B cell (primary cell): ENCODE results near the gene NAPB. TPM values are rescaled to one million over a fixed set of nuclear protein-coding genes. Genes with fewer than 3 reads are reported as not detected.
A peak's percentile ranks its signal among the peaks of the same experiment; 100 is the strongest.

Experiments used
- ATAC-seq: fragments of 200-7000 bp; cut with Tn5 transposase; one replicate; pipeline ENCODE4 v1.10.0; 2021; ENCODE audit warnings: low read depth, mild to moderate bottlenecking, moderate number of reproducible peaks, moderate library complexity
- CTCF ChIA-PET: fragments of 350-600 bp; sonication (Branson Sonifier 250); formaldehyde crosslinking; loops from one replicate; lab custom pipeline; 2021; ENCODE audit warnings: antibody characterized with exemption, inconsistent platforms; lab: Charles Lee
- POLR2A ChIA-PET: fragments of 350-600 bp; sonication (Branson Sonifier 250); formaldehyde crosslinking; loops from one replicate; lab custom pipeline; 2021; ENCODE audit warnings: antibody characterized with exemption; lab: Charles Lee
- DNase-seq: peaks from one replicate; pipeline ENCODE4 v3.0.0; 2013
- H2AFZ ChIP-seq: 2 replicates; pipeline ENCODE4 v1.6.1; 2012; ENCODE audit warnings: mild to moderate bottlenecking, low read depth, low read length; ENCODE audit not compliant: insufficient read depth, poor library complexity, severe bottlenecking
- H3K27ac ChIP-seq, 2 donors: 1 replicate in 1 of 2; 2 replicates in 1 of 2; pipeline ENCODE4 v1.5.1; 2012 to 2013; ENCODE audit warnings: low read length in 2 of 2, mild to moderate bottlenecking in 2 of 2, moderate library complexity in 1 of 2
- H3K27me3 ChIP-seq, 4 experiments: fragments of 200-600 bp in 1 of 4; sonication (generic) in 1 of 4; replicated peaks in 1 of 4; 1 replicate in 2 of 4; 2 replicates in 2 of 4; pipeline versions ENCODE4 v1.6.1 to v1.7.0; 2013 to 2016; ENCODE audit warnings: low read length in 3 of 4, mild to moderate bottlenecking in 2 of 4, mixed read lengths in 1 of 4, moderate library complexity in 1 of 4; ENCODE audit not compliant: insufficient read depth in 4 of 4, control insufficient read depth in 3 of 4; ENCODE audit errors: control extremely low read depth in 1 of 4
- H3K36me3 ChIP-seq, 2 experiments: replicated peaks in 1 of 2; 1 replicate in 1 of 2; 2 replicates in 1 of 2; pipeline versions ENCODE4 v1.6.1 to v1.7.1; 2013; ENCODE audit warnings: low read length in 1 of 2; ENCODE audit not compliant: insufficient read depth in 2 of 2, control insufficient read depth in 1 of 2; ENCODE audit errors: control extremely low read depth in 1 of 2, extremely low read depth in 1 of 2
- H3K4me1 ChIP-seq, 2 donors: fragments of 200-600 bp in 1 of 2; sonication (generic) in 1 of 2; 1 replicate in 1 of 2; 2 replicates in 1 of 2; pipeline versions ENCODE4 v1.5.1 to v1.6.1; 2013 to 2017; ENCODE audit warnings: low read length in 2 of 2; ENCODE audit not compliant: control insufficient read depth in 2 of 2, insufficient read depth in 2 of 2
- H3K4me2 ChIP-seq: replicated peaks from 2 replicates; pipeline ENCODE3; 2012; ENCODE audit warnings: mild to moderate bottlenecking, low read depth, low read length; ENCODE audit not compliant: poor library complexity, severe bottlenecking
- H3K4me3 ChIP-seq, 5 experiments: fragments of 200-600 bp in 1 of 5; sonication (generic) in 1 of 5; 1 replicate in 3 of 5; 2 replicates in 2 of 5; pipeline versions ENCODE4 v1.5.1 to v1.7.0; 2011 to 2016; ENCODE audit warnings: low read length in 4 of 5, mild to moderate bottlenecking in 4 of 5, low read depth in 2 of 5, control low read depth in 1 of 5, moderate library complexity in 1 of 5; ENCODE audit not compliant: insufficient read depth in 1 of 5; ENCODE audit errors: control extremely low read depth in 1 of 5, extremely low read depth in 1 of 5
- H3K79me2 ChIP-seq: fragments of 200-600 bp; sonication (generic); one replicate; pipeline ENCODE4 v1.6.0; 2016; ENCODE audit warnings: low read length; ENCODE audit not compliant: control insufficient read depth, insufficient read depth
- H3K9ac ChIP-seq: fragments of 200-600 bp; sonication (generic); 2 replicates; pipeline ENCODE4 v1.6.1; 2017; ENCODE audit warnings: mild to moderate bottlenecking, low read length, moderate library complexity
- H3K9me3 ChIP-seq, 3 donors: one replicate each; pipeline versions ENCODE4 v1.6.1 to v1.7.1; 2013; ENCODE audit warnings: low read length in 2 of 3; ENCODE audit not compliant: control insufficient read depth in 2 of 3, insufficient read depth in 1 of 3; ENCODE audit errors: control extremely low read depth in 1 of 3
- H4K20me1 ChIP-seq: 2 replicates; pipeline ENCODE4 v1.6.0; 2012; ENCODE audit warnings: mild to moderate bottlenecking, low read length; ENCODE audit not compliant: insufficient read depth, control insufficient read depth, poor library complexity, severe bottlenecking
- H3K27ac Mint-ChIP-seq: one replicate; pipeline ENCODE4 v1.8.0; 2021; ENCODE audit warnings: mixed read lengths
- H3K27me3 Mint-ChIP-seq: one replicate; pipeline ENCODE4 v1.8.0; 2021; ENCODE audit warnings: mixed read lengths
- H3K4me1 Mint-ChIP-seq: one replicate; pipeline ENCODE4 v1.8.0; 2021; ENCODE audit warnings: mixed read lengths
- H3K4me3 Mint-ChIP-seq: one replicate; pipeline ENCODE4 v1.8.0; 2021; ENCODE audit warnings: mixed read lengths
- H3K9me3 Mint-ChIP-seq: one replicate; pipeline ENCODE4 v1.8.0; 2022; ENCODE audit warnings: mixed read lengths; ENCODE audit not compliant: insufficient read depth
- EZH2 ChIP-seq: IDR thresholded peaks from 2 replicates; pipeline ENCODE4 v1.6.1; 2012; ENCODE audit warnings: borderline replicate concordance, low read depth, mild to moderate bottlenecking, moderate library complexity, low read length; ENCODE audit not compliant: insufficient read depth, poor library complexity, severe bottlenecking
- WGBS: methylation state at CpG from one replicate; pipeline ENCODE4 v1.1.5; 2013; ENCODE audit warnings: missing lambda C conversion rate; ENCODE audit not compliant: insufficient coverage; 5-methylcytosine and 5-hydroxymethylcytosine counted together
- intact Hi-C: fragments of 100-400 bp; cut with micrococcal nuclease; formaldehyde crosslinking; loops from one replicate; pipeline ENCODE4 v1.10.0; 2022
- polyA plus RNA-seq: library from polyadenylated mRNA; depleted of rRNA; stranded (reverse); fragments of >200 nt; gene quantifications from 2 replicates; pipeline ENCODE4 v1.2.3, GENCODE V29; 2012
- total RNA-seq, 2 donors: library from RNA; stranded (reverse); fragments of 120-200 nt in 1 of 2; gene quantifications; 1 replicate in 1 of 2; 2 replicates in 1 of 2; pipeline versions ENCODE4 v1.2.3 to v1.2.4, GENCODE V29; 2013 to 2022
- TF ChIP-seq, protein P1 (sequence below): fragments of 200-600 bp; IDR thresholded peaks from one replicate; pipeline ENCODE4 v1.8.0; 2022; ENCODE audit warnings: antibody characterized with exemption, mild to moderate bottlenecking

Gene NAPB
- total and polyA plus RNA-seq, 2 donors (not counting 1 experiment from before 2014, with no cell fraction given): 4.1 to 13.0 TPM

DNA sequence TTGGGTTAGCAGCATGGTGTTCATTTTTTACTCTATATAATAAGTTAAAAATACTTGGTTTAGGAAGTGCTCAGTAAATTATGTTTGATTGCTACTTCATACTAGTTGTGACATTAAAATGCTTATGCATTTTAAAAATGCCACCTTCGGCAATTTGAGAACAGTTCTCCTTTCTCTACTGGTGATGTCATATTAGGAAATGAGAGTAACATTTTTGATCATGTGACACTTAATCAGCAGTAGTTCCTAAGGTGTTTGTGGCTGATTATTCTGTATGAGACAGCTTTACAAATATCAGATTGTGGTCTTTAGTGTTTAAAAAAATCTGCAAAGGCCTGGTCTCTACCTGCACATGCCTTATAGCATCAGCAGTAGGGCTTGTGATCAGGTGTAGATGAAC, 54.9 kb downstream of the NAPB start:
- peaks cover 14% of the 10 kb centered on the region for H4K20me1 ChIP-seq
- no CpG with 5 or more reads among the region's 1 CpG for WGBS
- intact Hi-C loops: no loop called here
- H3K79me2 ChIP-seq: peaks cover 46% of the 10 kb centered on the region
- no peak overlapping the region for H2AFZ ChIP-seq
- no peak overlapping the region for H3K4me3 ChIP-seq
- H3K4me1 ChIP-seq: peaks cover 25 to 29% of the 10 kb centered on the region in 2 donors
- Mint-ChIP-seq H3K27me3 (no peaks in the 10 kb centered on the region), H3K4me3 (peak overlapping the region; percentile 59), H3K27ac (peak overlapping the region; percentile 70), H3K9me3 (no peaks in the 10 kb centered on the region), H3K4me1 (peaks cover 50% of the 10 kb centered on the region)
- H3K9me3 ChIP-seq: no peaks in the 10 kb centered on the region
- peak; percentile 62 for DNase-seq
- peak overlapping the region; percentile 18 for H3K4me2 ChIP-seq
- CTCF ChIA-PET: interaction anchor here (2.5 kb wide), 1 partner anchor 16 kb away, joined by 9 read pairs; the partner anchor contains the start of gene NXT1
- no peak for ATAC-seq
- peaks cover 8 to 47% of the 10 kb centered on the region in 2 experiments for H3K36me3 ChIP-seq
- TF ChIP-seq, protein P1, sequence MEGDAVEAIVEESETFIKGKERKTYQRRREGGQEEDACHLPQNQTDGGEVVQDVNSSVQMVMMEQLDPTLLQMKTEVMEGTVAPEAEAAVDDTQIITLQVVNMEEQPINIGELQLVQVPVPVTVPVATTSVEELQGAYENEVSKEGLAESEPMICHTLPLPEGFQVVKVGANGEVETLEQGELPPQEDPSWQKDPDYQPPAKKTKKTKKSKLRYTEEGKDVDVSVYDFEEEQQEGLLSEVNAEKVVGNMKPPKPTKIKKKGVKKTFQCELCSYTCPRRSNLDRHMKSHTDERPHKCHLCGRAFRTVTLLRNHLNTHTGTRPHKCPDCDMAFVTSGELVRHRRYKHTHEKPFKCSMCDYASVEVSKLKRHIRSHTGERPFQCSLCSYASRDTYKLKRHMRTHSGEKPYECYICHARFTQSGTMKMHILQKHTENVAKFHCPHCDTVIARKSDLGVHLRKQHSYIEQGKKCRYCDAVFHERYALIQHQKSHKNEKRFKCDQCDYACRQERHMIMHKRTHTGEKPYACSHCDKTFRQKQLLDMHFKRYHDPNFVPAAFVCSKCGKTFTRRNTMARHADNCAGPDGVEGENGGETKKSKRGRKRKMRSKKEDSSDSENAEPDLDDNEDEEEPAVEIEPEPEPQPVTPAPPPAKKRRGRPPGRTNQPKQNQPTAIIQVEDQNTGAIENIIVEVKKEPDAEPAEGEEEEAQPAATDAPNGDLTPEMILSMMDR: no peak
- no peak for TF ChIP-seq EZH2
- H3K9ac ChIP-seq: no peak overlapping the region
- H3K27me3 ChIP-seq: no peaks in the 10 kb centered on the region
- peak overlapping the region in 1 of 2 donors; percentile 56 for H3K27ac ChIP-seq
- POLR2A ChIA-PET: interaction anchor here (1.0 kb wide), 1 partner anchor 16 kb away, joined by 4 read pairs; the partner anchor contains the start of gene NXT1

DNA sequence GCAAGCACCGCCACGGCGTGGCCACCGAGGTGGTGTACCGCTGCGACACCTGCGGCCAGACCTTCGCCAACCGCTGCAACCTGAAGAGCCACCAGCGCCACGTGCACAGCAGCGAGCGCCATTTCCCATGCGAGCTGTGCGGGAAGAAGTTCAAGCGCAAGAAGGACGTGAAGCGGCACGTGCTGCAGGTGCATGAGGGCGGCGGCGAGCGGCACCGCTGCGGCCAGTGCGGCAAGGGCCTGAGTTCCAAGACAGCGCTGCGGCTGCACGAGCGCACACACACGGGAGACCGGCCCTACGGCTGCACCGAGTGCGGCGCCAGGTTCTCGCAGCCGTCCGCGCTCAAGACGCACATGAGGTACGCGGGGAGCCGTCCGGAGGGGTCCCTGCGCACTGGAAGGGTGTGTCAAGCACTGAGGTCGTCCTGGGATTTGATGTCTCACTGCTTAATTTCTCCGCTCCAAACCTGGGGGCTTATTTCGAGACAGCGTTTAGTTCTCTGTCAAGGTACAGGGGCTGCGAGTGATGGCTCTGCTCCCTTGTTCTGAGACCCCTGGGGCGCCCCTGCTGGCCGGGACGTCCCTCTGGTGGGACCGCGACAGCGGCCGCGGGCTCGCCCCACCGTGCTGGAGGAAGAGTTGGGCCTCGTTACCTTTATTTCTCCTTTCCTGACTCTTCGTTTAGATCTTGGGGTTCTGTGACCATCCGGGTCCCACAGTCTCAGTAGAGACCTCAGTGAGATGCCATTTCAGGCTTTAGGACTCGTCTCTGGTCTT, 55.7 kb downstream of the NAPB start:
- Histone ChIP-seq H3K9me3 (no peaks in the 10 kb centered on the region), H4K20me1 (peaks cover 14% of the 10 kb centered on the region), H3K9ac (no peak overlapping the region), H3K79me2 (peaks cover 46% of the 10 kb centered on the region), H2AFZ (no peak overlapping the region), H3K27ac (peak overlapping the region in 1 of 2 donors; percentile 56), H3K27me3 (no peaks in the 10 kb centered on the region), H3K4me2 (peak overlapping the region; percentile 18), H3K4me1 (peaks cover 30 to 36% of the 10 kb centered on the region in 2 donors), H3K4me3 (no peak overlapping the region), H3K36me3 (peaks cover 5 to 40% of the 10 kb centered on the region in 2 experiments)
- POLR2A ChIA-PET: no interaction called here
- Mint-ChIP-seq H3K4me3 (peak overlapping the region; percentile 23), H3K9me3 (no peaks in the 10 kb centered on the region), H3K27ac (peak overlapping the region; percentile 76), H3K27me3 (no peaks in the 10 kb centered on the region), H3K4me1 (peaks cover 56% of the 10 kb centered on the region)
- CTCF ChIA-PET: interaction anchor here (2.5 kb wide), 1 partner anchor 15 kb away, joined by 9 read pairs; the partner anchor contains the start of gene NXT1
- DNase-seq (no peak), ATAC-seq (no peak)
- 97% methylated on average over 65 of the region's 65 CpGs for WGBS
- TF ChIP-seq EZH2: no peak
- intact Hi-C loops: no loop called here
